HEK293 (cell line): Measurements from ENCODE around the gene WDR13.
A peak's percentile ranks its signal among the peaks of the same experiment; 100 is the strongest.

Experiments used
- CTCF ChIA-PET: fragments of 350-600 bp; formaldehyde crosslinking; extraction: SDS; loops from one replicate; lab custom pipeline; 2021; ENCODE audit warnings: antibody characterized with exemption; lab: Yijun Ruan, JAX
- POLR2A ChIA-PET: fragments of 300-600 bp; formaldehyde crosslinking; extraction: SDS; loops from one replicate; lab custom pipeline; 2020; ENCODE audit warnings: antibody characterized with exemption, inconsistent platforms; lab: Yijun Ruan, JAX
- H3K27ac ChIP-seq: fragments of 200-500 bp; sonication (Bioruptor generic); 2 replicates; pipeline ENCODE4 v1.5.1; 2014; ENCODE audit warnings: low read depth, low read length, control low read depth, inconsistent platforms; ENCODE audit errors: extremely low read depth
- H3K36me3 ChIP-seq, 2 experiments: fragments of 200-500 bp in 1 of 2; sonication (Bioruptor generic) in 1 of 2; 1 replicate in 1 of 2; 2 replicates in 1 of 2; pipeline ENCODE4 v1.5.1; 2014 to 2017; ENCODE audit warnings: inconsistent platforms in 2 of 2, low read length in 2 of 2; ENCODE audit not compliant: control insufficient read depth in 2 of 2, insufficient read depth in 1 of 2
- H3K4me1 ChIP-seq: fragments of 200-500 bp; sonication (Bioruptor generic); 2 replicates; pipeline ENCODE4 v1.5.1; 2014; ENCODE audit warnings: mild to moderate bottlenecking, low read length, inconsistent platforms; ENCODE audit not compliant: control insufficient read depth, insufficient read depth
- H3K4me3 ChIP-seq: 2 replicates; pipeline ENCODE4 v1.5.1; 2011; ENCODE audit warnings: low read depth, mild to moderate bottlenecking, control low read depth, low read length, moderate library complexity
- H3K9me3 ChIP-seq: fragments of 200-500 bp; sonication (Bioruptor generic); 2 replicates; pipeline ENCODE4 v1.5.1; 2014; ENCODE audit warnings: low read depth, low read length, inconsistent platforms; ENCODE audit not compliant: control insufficient read depth, insufficient read depth
- CTCF ChIP-seq: fragments of 450-650 bp; formaldehyde crosslinking; IDR thresholded peaks from 2 replicates; pipeline ENCODE4 v1.5.1; 2016; ENCODE audit warnings: missing biosample characterization, missing genetic modification characterization
- FEZF1 ChIP-seq: fragments of 450-650 bp; formaldehyde crosslinking; IDR thresholded peaks from 2 replicates; pipeline ENCODE4 v1.5.1; 2016; ENCODE audit warnings: missing biosample characterization, missing genetic modification characterization
- GFI1B ChIP-seq: fragments of 450-650 bp; formaldehyde crosslinking; IDR thresholded peaks from 2 replicates; pipeline ENCODE4 v1.5.1; 2016; ENCODE audit warnings: missing biosample characterization, missing genetic modification characterization
- KLF10 ChIP-seq: fragments of 450-650 bp; IDR thresholded peaks from 2 replicates; pipeline ENCODE4 v1.5.1; 2018; ENCODE audit warnings: missing biosample characterization, mild to moderate bottlenecking, missing genetic modification characterization
- PRDM6 ChIP-seq: fragments of 450-650 bp; formaldehyde crosslinking; IDR thresholded peaks from 2 replicates; pipeline ENCODE4 v1.5.1; 2017; ENCODE audit warnings: missing biosample characterization, missing genetic modification characterization
- SETDB1 ChIP-seq: IDR thresholded peaks from one replicate; pipeline ENCODE4 v1.6.1; 2017; ENCODE audit warnings: mild to moderate bottlenecking, low read length, moderate library complexity, mixed read lengths; ENCODE audit not compliant: insufficient read length
- SP3 ChIP-seq: fragments of 450-650 bp; formaldehyde crosslinking; IDR thresholded peaks from 2 replicates; pipeline ENCODE4 v1.5.1; 2016; ENCODE audit warnings: missing biosample characterization, missing genetic modification characterization
- ZNF248 ChIP-seq: fragments of 450-650 bp; formaldehyde crosslinking; IDR thresholded peaks from 2 replicates; pipeline ENCODE4 v1.5.1; 2017; ENCODE audit warnings: missing biosample characterization, missing genetic modification characterization
- ZNF280D ChIP-seq: fragments of 450-650 bp; formaldehyde crosslinking; IDR thresholded peaks from 2 replicates; pipeline ENCODE4 v1.5.1; 2016; ENCODE audit warnings: missing biosample characterization, missing genetic modification characterization
- ZNF423 ChIP-seq: fragments of 450-650 bp; formaldehyde crosslinking; IDR thresholded peaks from 2 replicates; pipeline ENCODE4 v1.5.1; 2016; ENCODE audit warnings: missing biosample characterization, missing genetic modification characterization
- ZNF510 ChIP-seq: fragments of 450-650 bp; formaldehyde crosslinking; IDR thresholded peaks from 2 replicates; pipeline ENCODE4 v1.5.1; 2018; ENCODE audit warnings: mild to moderate bottlenecking, missing genetic modification characterization, missing biosample characterization; ENCODE audit not compliant: insufficient replicate concordance
- ZSCAN23 ChIP-seq: fragments of 450-650 bp; formaldehyde crosslinking; IDR thresholded peaks from 2 replicates; pipeline ENCODE4 v1.5.1; 2016; ENCODE audit warnings: missing biosample characterization, missing genetic modification characterization
- TF ChIP-seq, protein P1 (sequence below): fragments of 450-650 bp; formaldehyde crosslinking; IDR thresholded peaks from 2 replicates; pipeline ENCODE4 v1.5.1; 2016; ENCODE audit warnings: missing biosample characterization, missing genetic modification characterization

WDR13 gene

DNA sequence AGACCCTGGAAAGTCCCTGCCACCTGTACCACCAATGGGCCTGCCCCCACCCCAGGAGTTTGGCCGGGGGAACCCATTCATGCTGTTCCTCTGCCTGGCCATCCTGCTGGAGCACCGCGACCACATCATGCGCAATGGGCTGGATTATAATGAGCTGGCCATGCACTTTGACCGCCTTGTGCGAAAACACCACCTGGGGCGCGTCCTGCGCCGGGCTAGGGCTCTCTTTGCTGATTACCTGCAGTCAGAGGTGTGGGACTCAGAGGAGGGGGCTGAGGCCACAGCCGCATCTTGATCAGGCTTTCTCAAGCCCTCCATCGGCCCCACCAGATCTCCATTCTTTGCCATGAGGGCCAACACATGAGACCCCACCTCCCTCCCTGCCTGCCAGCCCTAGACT is 36.6 kb upstream of the WDR13 start:
- Histone ChIP-seq H3K9me3 (no peaks in the 10 kb centered on the region), H3K27ac (no peak overlapping the region), H3K4me1 (no peaks in the 10 kb centered on the region), H3K36me3 (peaks cover 0 to 54% of the 10 kb centered on the region in 2 experiments; a peak in 2 of 3 replicates), H3K4me3 (no peak overlapping the region)
- no peak for TF ChIP-seq SP3 (tag by site-specific recombination)
- no peak for TF ChIP-seq ZSCAN23 (tag by site-specific recombination)
- no peak for TF ChIP-seq CTCF
- no peak for TF ChIP-seq PRDM6 (tag by site-specific recombination)
- TF ChIP-seq ZNF510 (tag by site-specific recombination) = no peak
- TF ChIP-seq GFI1B (tag by site-specific recombination) = no peak
- TF ChIP-seq, protein P1, sequence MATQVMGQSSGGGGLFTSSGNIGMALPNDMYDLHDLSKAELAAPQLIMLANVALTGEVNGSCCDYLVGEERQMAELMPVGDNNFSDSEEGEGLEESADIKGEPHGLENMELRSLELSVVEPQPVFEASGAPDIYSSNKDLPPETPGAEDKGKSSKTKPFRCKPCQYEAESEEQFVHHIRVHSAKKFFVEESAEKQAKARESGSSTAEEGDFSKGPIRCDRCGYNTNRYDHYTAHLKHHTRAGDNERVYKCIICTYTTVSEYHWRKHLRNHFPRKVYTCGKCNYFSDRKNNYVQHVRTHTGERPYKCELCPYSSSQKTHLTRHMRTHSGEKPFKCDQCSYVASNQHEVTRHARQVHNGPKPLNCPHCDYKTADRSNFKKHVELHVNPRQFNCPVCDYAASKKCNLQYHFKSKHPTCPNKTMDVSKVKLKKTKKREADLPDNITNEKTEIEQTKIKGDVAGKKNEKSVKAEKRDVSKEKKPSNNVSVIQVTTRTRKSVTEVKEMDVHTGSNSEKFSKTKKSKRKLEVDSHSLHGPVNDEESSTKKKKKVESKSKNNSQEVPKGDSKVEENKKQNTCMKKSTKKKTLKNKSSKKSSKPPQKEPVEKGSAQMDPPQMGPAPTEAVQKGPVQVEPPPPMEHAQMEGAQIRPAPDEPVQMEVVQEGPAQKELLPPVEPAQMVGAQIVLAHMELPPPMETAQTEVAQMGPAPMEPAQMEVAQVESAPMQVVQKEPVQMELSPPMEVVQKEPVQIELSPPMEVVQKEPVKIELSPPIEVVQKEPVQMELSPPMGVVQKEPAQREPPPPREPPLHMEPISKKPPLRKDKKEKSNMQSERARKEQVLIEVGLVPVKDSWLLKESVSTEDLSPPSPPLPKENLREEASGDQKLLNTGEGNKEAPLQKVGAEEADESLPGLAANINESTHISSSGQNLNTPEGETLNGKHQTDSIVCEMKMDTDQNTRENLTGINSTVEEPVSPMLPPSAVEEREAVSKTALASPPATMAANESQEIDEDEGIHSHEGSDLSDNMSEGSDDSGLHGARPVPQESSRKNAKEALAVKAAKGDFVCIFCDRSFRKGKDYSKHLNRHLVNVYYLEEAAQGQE (tag by site-specific recombination) = no peak
- TF ChIP-seq SETDB1 = no peak
- TF ChIP-seq ZNF280D (tag by site-specific recombination) = no peak
- TF ChIP-seq KLF10 (tag by site-specific recombination) = no peak
- no peak for TF ChIP-seq ZNF248
- ChIA-PET CTCF (no interaction called here), POLR2A (interaction anchor here (1.2 kb wide), 1 partner anchor 14 kb away, joined by 4 read pairs; no protein-coding TSS in a partner anchor)

- ChIA-PET CTCF (no interaction called here), POLR2A (interaction anchor here (0.6 kb wide), 1 partner anchor 599 kb away, joined by 3 read pairs; no protein-coding TSS in a partner anchor)
- no peaks in the 10 kb centered on the region for H3K9me3 ChIP-seq
- TF ChIP-seq FEZF1 (tag by site-specific recombination) = peak; percentile 83
- TF ChIP-seq ZNF423 (tag by site-specific recombination) = no peak
- no peak overlapping the region for H3K27ac ChIP-seq
- H3K4me3 ChIP-seq = no peak overlapping the region
- no peaks in the 10 kb centered on the region for H3K4me1 ChIP-seq
- peaks cover 0 to 1% of the 10 kb centered on the region in 2 experiments; a peak in 2 of 3 replicates for H3K36me3 ChIP-seq
These were observed 27.3 kb upstream of the WDR13 start for GRCh38 chrX:48569958-48570357.
